Fibroblast of lung (primary cell): ENCODE measurements around the gene GRM8. TPM values are rescaled to one million over a fixed set of nuclear protein-coding genes. Genes with fewer than 3 reads are reported as not detected.
"Not testable (repeated sequence)": the region's sequence is repeated elsewhere in the genome, so short reads cannot be mapped to it uniquely, and the experiment has no call there.

ENCODE experiments used
- DNase-seq, 2 donors: peaks; one replicate each; pipeline versions ENCODE4 v3.0.0 to v3.0.0-alpha.2; 2010; ENCODE audit warnings: low read depth in 2 of 2
- H2AFZ ChIP-seq: 2 replicates; pipeline ENCODE4 v1.5.1; 2012; ENCODE audit warnings: low read length, control low read depth, inconsistent platforms
- H3K27ac ChIP-seq: 2 replicates; pipeline ENCODE4 v1.5.1; 2011; ENCODE audit warnings: low read length, control low read depth; ENCODE audit not compliant: insufficient read depth
- H3K27me3 ChIP-seq: 2 replicates; pipeline ENCODE4 v1.5.1; 2011; ENCODE audit warnings: mild to moderate bottlenecking, low read length; ENCODE audit not compliant: control insufficient read depth, insufficient read depth
- H3K36me3 ChIP-seq: 2 replicates; pipeline ENCODE4 v1.5.1; 2011; ENCODE audit warnings: low read length; ENCODE audit not compliant: control insufficient read depth, insufficient read depth
- H3K4me1 ChIP-seq: 2 replicates; pipeline ENCODE4 v1.5.1; 2011; ENCODE audit warnings: low read length; ENCODE audit not compliant: control insufficient read depth, insufficient read depth; ENCODE audit errors: extremely low read depth
- H3K4me2 ChIP-seq: 2 replicates; pipeline ENCODE4 v1.5.1; 2011; ENCODE audit warnings: low read length, control low read depth; ENCODE audit not compliant: insufficient read depth; ENCODE audit errors: extremely low read depth
- H3K4me3 ChIP-seq, 4 experiments: fragments of 200-600 bp in 1 of 4; sonication (generic) in 1 of 4; replicated peaks in 1 of 4; 2 replicates each; pipeline ENCODE4 v1.5.1; 2011 to 2016; ENCODE audit warnings: low read length in 4 of 4, low read depth in 3 of 4, mild to moderate bottlenecking in 3 of 4, control low read depth in 2 of 4, inconsistent platforms in 1 of 4, mixed read lengths in 1 of 4; ENCODE audit not compliant: insufficient read depth in 1 of 4; ENCODE audit errors: control extremely low read depth in 1 of 4
- H3K79me2 ChIP-seq: 2 replicates; pipeline ENCODE4 v1.5.1; 2012; ENCODE audit warnings: mild to moderate bottlenecking, low read length, inconsistent platforms; ENCODE audit not compliant: control insufficient read depth, insufficient read depth
- H3K9ac ChIP-seq: 2 replicates; pipeline ENCODE4 v1.5.1; 2011; ENCODE audit warnings: mild to moderate bottlenecking, low read length, control low read depth; ENCODE audit not compliant: insufficient read depth
- H3K9me3 ChIP-seq: 2 replicates; pipeline ENCODE4 v1.5.1; 2012; ENCODE audit warnings: low read depth, low read length; ENCODE audit not compliant: control insufficient read depth, insufficient read depth
- H4K20me1 ChIP-seq: 2 replicates; pipeline ENCODE4 v1.5.1; 2011; ENCODE audit warnings: low read length; ENCODE audit not compliant: control insufficient read depth, insufficient read depth; ENCODE audit errors: extremely low read depth
- CTCF ChIP-seq, 2 donors: IDR thresholded peaks in 1 of 2; conservative IDR thresholded peaks in 1 of 2; 1 replicate in 1 of 2; 2 replicates in 1 of 2; pipeline ENCODE4 v1.5.1; 2011 to 2012; ENCODE audit warnings: low read length in 2 of 2, control low read depth in 1 of 2, inconsistent platforms in 1 of 2, low read depth in 1 of 2, mild to moderate bottlenecking in 1 of 2
- EZH2 ChIP-seq: IDR thresholded peaks from 2 replicates; pipeline ENCODE4 v1.5.1; 2012; ENCODE audit warnings: low read length, control low read depth, mild to moderate bottlenecking; ENCODE audit errors: missing control alignments
- polyA plus RNA-seq, 2 donors: library from polyadenylated mRNA; depleted of rRNA in 1 of 2; stranded (reverse) in 1 of 2; unstranded in 1 of 2; fragments of >200 nt; gene quantifications; 2 replicates each; pipeline ENCODE4 v1.2.1, GENCODE V29; 2011 to 2012; ENCODE audit warnings: missing spikeins in 1 of 2
- total RNA-seq: library from RNA; depleted of rRNA; stranded (reverse); fragments of >200 nt; gene quantifications from 2 replicates; pipeline ENCODE4 v1.2.1, GENCODE V29; 2014

GRM8 gene
- total and polyA plus RNA-seq, 2 donors (not counting 1 experiment from before 2014, with no cell fraction given), result not detected

GRCh38 chr7:126838194-126838593, 414.5 kb downstream of the GRM8 start:
- H3K9ac ChIP-seq, result no peak overlapping the region
- H3K4me2 ChIP-seq, result no peak overlapping the region
- no peak for DNase-seq
- no peak for TF ChIP-seq EZH2
- no peak overlapping the region for H3K27ac ChIP-seq
- H3K36me3 ChIP-seq, result no peaks in the 10 kb centered on the region
- no peak overlapping the region for H3K4me3 ChIP-seq
- no peaks in the 10 kb centered on the region for H3K9me3 ChIP-seq
- no peaks in the 10 kb centered on the region for H3K79me2 ChIP-seq
- no peaks in the 10 kb centered on the region for H4K20me1 ChIP-seq
- no peaks in the 10 kb centered on the region for H3K4me1 ChIP-seq
- no peak overlapping the region for H2AFZ ChIP-seq
- H3K27me3 ChIP-seq, result no peaks in the 10 kb centered on the region

GRCh38 chr7:126831241-126831640, 421.5 kb downstream of the GRM8 start:
- not testable (repeated sequence) for H3K27ac ChIP-seq, DNase-seq, H3K36me3 ChIP-seq, H3K4me2 ChIP-seq, H3K9me3 ChIP-seq, H2AFZ ChIP-seq, H3K9ac ChIP-seq, H3K4me1 ChIP-seq, H3K4me3 ChIP-seq, H3K27me3 ChIP-seq, H3K79me2 ChIP-seq, H4K20me1 ChIP-seq

- Histone ChIP-seq H3K36me3 (no peaks in the 10 kb centered on the region), H3K9me3 (no peaks in the 10 kb centered on the region), H3K79me2 (no peaks in the 10 kb centered on the region), H3K4me3 (no peak overlapping the region), H4K20me1 (no peaks in the 10 kb centered on the region), H3K4me1 (no peaks in the 10 kb centered on the region), H3K4me2 (no peak overlapping the region), H3K9ac (no peak overlapping the region), H3K27me3 (no peaks in the 10 kb centered on the region), H2AFZ (no peak overlapping the region), H3K27ac (no peak overlapping the region)
- DNase-seq, result no peak
- TF ChIP-seq CTCF (conservative IDR thresholded peaks at IDR 0.05 in 1 of 2, IDR thresholded peaks at IDR 0.05 in 1 of 2; ENCODE audit: low read depth in 1 of 2, low read length in 2 of 2) (no peak), EZH2 (no peak)
Measured at GRCh38 chr7:126820925-126821324, 431.8 kb downstream of the GRM8 start.

GRCh38 chr7:126819197-126819484, 433.6 kb downstream of the GRM8 start:
- Histone ChIP-seq H3K9me3 (no peaks in the 10 kb centered on the region), H3K4me1 (no peaks in the 10 kb centered on the region), H3K27me3 (no peaks in the 10 kb centered on the region)

More at GRCh38 chr7:126819197-126819484, 433.6 kb downstream of the GRM8 start:
- H3K9ac ChIP-seq, result no peak overlapping the region
- H3K79me2 ChIP-seq, result no peaks in the 10 kb centered on the region
- no peak overlapping the region for H3K27ac ChIP-seq
- DNase-seq, result no peak
- no peak overlapping the region for H3K4me3 ChIP-seq
- no peak overlapping the region for H2AFZ ChIP-seq
- no peaks in the 10 kb centered on the region for H4K20me1 ChIP-seq
- no peak overlapping the region for H3K4me2 ChIP-seq
- no peaks in the 10 kb centered on the region for H3K36me3 ChIP-seq
- no peak for TF ChIP-seq CTCF (conservative IDR thresholded peaks at IDR 0.05 in 1 of 2, IDR thresholded peaks at IDR 0.05 in 1 of 2; ENCODE audit: low read depth in 1 of 2, low read length in 2 of 2)
- TF ChIP-seq EZH2, result no peak
